B cell (primary cell): Measurements from ENCODE around the gene DYNC1I1. TPM values are rescaled to one million over a fixed set of nuclear protein-coding genes. Genes with fewer than 3 reads are reported as not detected.

Experiments
- ATAC-seq: fragments of 200-7000 bp; cut with Tn5 transposase; one replicate; pipeline ENCODE4 v1.10.0; 2021; ENCODE audit warnings: low read depth, mild to moderate bottlenecking, moderate number of reproducible peaks, moderate library complexity
- CTCF ChIA-PET: fragments of 350-600 bp; sonication (Branson Sonifier 250); formaldehyde crosslinking; loops from one replicate; lab custom pipeline; 2021; ENCODE audit warnings: antibody characterized with exemption, inconsistent platforms; lab: Charles Lee
- POLR2A ChIA-PET: fragments of 350-600 bp; sonication (Branson Sonifier 250); formaldehyde crosslinking; loops from one replicate; lab custom pipeline; 2021; ENCODE audit warnings: antibody characterized with exemption; lab: Charles Lee
- DNase-seq: peaks from one replicate; pipeline ENCODE4 v3.0.0; 2013
- H2AFZ ChIP-seq: 2 replicates; pipeline ENCODE4 v1.6.1; 2012; ENCODE audit warnings: mild to moderate bottlenecking, low read depth, low read length; ENCODE audit not compliant: insufficient read depth, poor library complexity, severe bottlenecking
- H3K27ac ChIP-seq, 2 donors: 1 replicate in 1 of 2; 2 replicates in 1 of 2; pipeline ENCODE4 v1.5.1; 2012 to 2013; ENCODE audit warnings: low read length in 2 of 2, mild to moderate bottlenecking in 2 of 2, moderate library complexity in 1 of 2
- H3K27me3 ChIP-seq, 4 experiments: fragments of 200-600 bp in 1 of 4; sonication (generic) in 1 of 4; replicated peaks in 1 of 4; 1 replicate in 2 of 4; 2 replicates in 2 of 4; pipeline versions ENCODE4 v1.6.1 to v1.7.0; 2013 to 2016; ENCODE audit warnings: low read length in 3 of 4, mild to moderate bottlenecking in 2 of 4, mixed read lengths in 1 of 4, moderate library complexity in 1 of 4; ENCODE audit not compliant: insufficient read depth in 4 of 4, control insufficient read depth in 3 of 4; ENCODE audit errors: control extremely low read depth in 1 of 4
- H3K36me3 ChIP-seq, 2 experiments: replicated peaks in 1 of 2; 1 replicate in 1 of 2; 2 replicates in 1 of 2; pipeline versions ENCODE4 v1.6.1 to v1.7.1; 2013; ENCODE audit warnings: low read length in 1 of 2; ENCODE audit not compliant: insufficient read depth in 2 of 2, control insufficient read depth in 1 of 2; ENCODE audit errors: control extremely low read depth in 1 of 2, extremely low read depth in 1 of 2
- H3K4me1 ChIP-seq, 2 donors: fragments of 200-600 bp in 1 of 2; sonication (generic) in 1 of 2; 1 replicate in 1 of 2; 2 replicates in 1 of 2; pipeline versions ENCODE4 v1.5.1 to v1.6.1; 2013 to 2017; ENCODE audit warnings: low read length in 2 of 2; ENCODE audit not compliant: control insufficient read depth in 2 of 2, insufficient read depth in 2 of 2
- H3K4me2 ChIP-seq: replicated peaks from 2 replicates; pipeline ENCODE3; 2012; ENCODE audit warnings: mild to moderate bottlenecking, low read depth, low read length; ENCODE audit not compliant: poor library complexity, severe bottlenecking
- H3K4me3 ChIP-seq, 5 experiments: fragments of 200-600 bp in 1 of 5; sonication (generic) in 1 of 5; 1 replicate in 3 of 5; 2 replicates in 2 of 5; pipeline versions ENCODE4 v1.5.1 to v1.7.0; 2011 to 2016; ENCODE audit warnings: low read length in 4 of 5, mild to moderate bottlenecking in 4 of 5, low read depth in 2 of 5, control low read depth in 1 of 5, moderate library complexity in 1 of 5; ENCODE audit not compliant: insufficient read depth in 1 of 5; ENCODE audit errors: control extremely low read depth in 1 of 5, extremely low read depth in 1 of 5
- H3K79me2 ChIP-seq: fragments of 200-600 bp; sonication (generic); one replicate; pipeline ENCODE4 v1.6.0; 2016; ENCODE audit warnings: low read length; ENCODE audit not compliant: control insufficient read depth, insufficient read depth
- H3K9ac ChIP-seq: fragments of 200-600 bp; sonication (generic); 2 replicates; pipeline ENCODE4 v1.6.1; 2017; ENCODE audit warnings: mild to moderate bottlenecking, low read length, moderate library complexity
- H3K9me3 ChIP-seq, 3 donors: one replicate each; pipeline versions ENCODE4 v1.6.1 to v1.7.1; 2013; ENCODE audit warnings: low read length in 2 of 3; ENCODE audit not compliant: control insufficient read depth in 2 of 3, insufficient read depth in 1 of 3; ENCODE audit errors: control extremely low read depth in 1 of 3
- H4K20me1 ChIP-seq: 2 replicates; pipeline ENCODE4 v1.6.0; 2012; ENCODE audit warnings: mild to moderate bottlenecking, low read length; ENCODE audit not compliant: insufficient read depth, control insufficient read depth, poor library complexity, severe bottlenecking
- H3K27ac Mint-ChIP-seq: one replicate; pipeline ENCODE4 v1.8.0; 2021; ENCODE audit warnings: mixed read lengths
- H3K27me3 Mint-ChIP-seq: one replicate; pipeline ENCODE4 v1.8.0; 2021; ENCODE audit warnings: mixed read lengths
- H3K4me1 Mint-ChIP-seq: one replicate; pipeline ENCODE4 v1.8.0; 2021; ENCODE audit warnings: mixed read lengths
- H3K4me3 Mint-ChIP-seq: one replicate; pipeline ENCODE4 v1.8.0; 2021; ENCODE audit warnings: mixed read lengths
- H3K9me3 Mint-ChIP-seq: one replicate; pipeline ENCODE4 v1.8.0; 2022; ENCODE audit warnings: mixed read lengths; ENCODE audit not compliant: insufficient read depth
- CTCF ChIP-seq: fragments of 200-600 bp; IDR thresholded peaks from one replicate; pipeline ENCODE4 v1.8.0; 2022; ENCODE audit warnings: antibody characterized with exemption, mild to moderate bottlenecking
- EZH2 ChIP-seq: IDR thresholded peaks from 2 replicates; pipeline ENCODE4 v1.6.1; 2012; ENCODE audit warnings: borderline replicate concordance, low read depth, mild to moderate bottlenecking, moderate library complexity, low read length; ENCODE audit not compliant: insufficient read depth, poor library complexity, severe bottlenecking
- WGBS: methylation state at CpG from one replicate; pipeline ENCODE4 v1.1.5; 2013; ENCODE audit warnings: missing lambda C conversion rate; ENCODE audit not compliant: insufficient coverage; 5-methylcytosine and 5-hydroxymethylcytosine counted together
- intact Hi-C: fragments of 100-400 bp; cut with micrococcal nuclease; formaldehyde crosslinking; loops from one replicate; pipeline ENCODE4 v1.10.0; 2022
- polyA plus RNA-seq: library from polyadenylated mRNA; depleted of rRNA; stranded (reverse); fragments of >200 nt; gene quantifications from 2 replicates; pipeline ENCODE4 v1.2.3, GENCODE V29; 2012
- total RNA-seq, 2 donors: library from RNA; stranded (reverse); fragments of 120-200 nt in 1 of 2; gene quantifications; 1 replicate in 1 of 2; 2 replicates in 1 of 2; pipeline versions ENCODE4 v1.2.3 to v1.2.4, GENCODE V29; 2013 to 2022

Gene DYNC1I1
- total and polyA plus RNA-seq, 2 donors (not counting 1 experiment from before 2014, with no cell fraction given): not detected

- ATAC-seq (no peak), DNase-seq (no peak)
- Histone ChIP-seq H3K9me3 (no peaks in the 10 kb centered on the region), H3K4me3 (no peak overlapping the region), H3K79me2 (no peaks in the 10 kb centered on the region), H3K36me3 (no peaks in the 10 kb centered on the region), H3K27ac (no peak overlapping the region), H3K4me2 (no peak overlapping the region), H3K27me3 (no peaks in the 10 kb centered on the region), H3K9ac (no peak overlapping the region), H3K4me1 (no peaks in the 10 kb centered on the region), H2AFZ (no peak overlapping the region), H4K20me1 (no peaks in the 10 kb centered on the region)
- Mint-ChIP-seq H3K27me3 (peaks cover 6% of the 10 kb centered on the region), H3K27ac (no peak overlapping the region), H3K4me3 (no peak overlapping the region), H3K4me1 (no peaks in the 10 kb centered on the region), H3K9me3 (no peaks in the 10 kb centered on the region)
- no peak for TF ChIP-seq EZH2
- no peak for TF ChIP-seq CTCF
- ChIA-PET POLR2A (no interaction called here), CTCF (no interaction called here)
- intact Hi-C loops: no loop called here
These were observed 183.4 kb downstream of the DYNC1I1 start for GRCh38 chr7:95955748-95956147.

GRCh38 chr7:95957510-95957909 lies 185.2 kb downstream of the DYNC1I1 start:
- TF ChIP-seq CTCF (no peak), EZH2 (no peak)
- Histone ChIP-seq H4K20me1 (no peaks in the 10 kb centered on the region), H2AFZ (no peak overlapping the region), H3K4me2 (no peak overlapping the region), H3K9ac (no peak overlapping the region), H3K27ac (no peak overlapping the region), H3K4me3 (no peak overlapping the region), H3K4me1 (no peaks in the 10 kb centered on the region), H3K27me3 (no peaks in the 10 kb centered on the region), H3K79me2 (no peaks in the 10 kb centered on the region), H3K9me3 (no peaks in the 10 kb centered on the region), H3K36me3 (no peaks in the 10 kb centered on the region)
- peaks cover 6% of the 10 kb centered on the region for H3K27me3 Mint-ChIP-seq
- ATAC-seq: no peak
- CTCF ChIA-PET: no interaction called here
- WGBS: 50% methylated on average over 1 of the region's 3 CpGs
- H3K27ac Mint-ChIP-seq: no peak overlapping the region
- H3K4me1 Mint-ChIP-seq: no peaks in the 10 kb centered on the region
- POLR2A ChIA-PET: no interaction called here
- no peak for DNase-seq
- intact Hi-C loops: no loop called here
- no peak overlapping the region for H3K4me3 Mint-ChIP-seq
- H3K9me3 Mint-ChIP-seq: no peaks in the 10 kb centered on the region
